ENCODE data around the gene UBE2O.

DNA sequence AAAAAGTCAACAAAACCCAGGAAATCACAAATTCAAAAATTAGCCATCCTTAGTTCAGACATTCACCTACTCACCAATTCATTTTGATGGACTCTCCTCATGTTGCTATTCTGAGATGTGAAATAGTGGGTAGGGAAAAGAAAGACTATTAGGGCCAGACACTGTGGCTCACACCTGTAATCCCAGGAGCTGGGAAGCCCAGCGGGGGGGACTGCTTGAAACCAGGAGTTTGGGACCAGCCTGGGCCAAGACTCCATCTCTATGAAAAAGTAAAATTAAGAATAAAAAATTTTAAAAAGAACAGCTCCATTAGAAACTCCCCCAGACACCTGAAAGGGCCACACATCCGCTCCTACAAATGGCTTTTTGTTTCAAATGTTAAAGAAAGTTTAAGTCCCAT lies 21.4 kb downstream of the UBE2O start:
- TF ChIP-seq, protein P1, sequence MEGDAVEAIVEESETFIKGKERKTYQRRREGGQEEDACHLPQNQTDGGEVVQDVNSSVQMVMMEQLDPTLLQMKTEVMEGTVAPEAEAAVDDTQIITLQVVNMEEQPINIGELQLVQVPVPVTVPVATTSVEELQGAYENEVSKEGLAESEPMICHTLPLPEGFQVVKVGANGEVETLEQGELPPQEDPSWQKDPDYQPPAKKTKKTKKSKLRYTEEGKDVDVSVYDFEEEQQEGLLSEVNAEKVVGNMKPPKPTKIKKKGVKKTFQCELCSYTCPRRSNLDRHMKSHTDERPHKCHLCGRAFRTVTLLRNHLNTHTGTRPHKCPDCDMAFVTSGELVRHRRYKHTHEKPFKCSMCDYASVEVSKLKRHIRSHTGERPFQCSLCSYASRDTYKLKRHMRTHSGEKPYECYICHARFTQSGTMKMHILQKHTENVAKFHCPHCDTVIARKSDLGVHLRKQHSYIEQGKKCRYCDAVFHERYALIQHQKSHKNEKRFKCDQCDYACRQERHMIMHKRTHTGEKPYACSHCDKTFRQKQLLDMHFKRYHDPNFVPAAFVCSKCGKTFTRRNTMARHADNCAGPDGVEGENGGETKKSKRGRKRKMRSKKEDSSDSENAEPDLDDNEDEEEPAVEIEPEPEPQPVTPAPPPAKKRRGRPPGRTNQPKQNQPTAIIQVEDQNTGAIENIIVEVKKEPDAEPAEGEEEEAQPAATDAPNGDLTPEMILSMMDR (IDR thresholded peaks at IDR 0.05): no peak
- TF ChIP-seq POLR2A (IDR thresholded peaks at IDR 0.05): no peak
